Liver (tissue), 9 donors: Measurements from ENCODE around the gene NLGN1. TPM values are rescaled to one million over a fixed set of nuclear protein-coding genes. Genes with fewer than 3 reads are reported as not detected.

Experiments used
- DNase-seq: peaks from one replicate; pipeline ENCODE4 v3.0.0-alpha.2; 2017; ENCODE audit warnings: low spot score
- H3K27ac ChIP-seq, 2 donors: one replicate each; pipeline ENCODE4 v1.7.0; 2013; ENCODE audit warnings: inconsistent platforms in 2 of 2, low read length in 2 of 2, control low read depth in 1 of 2, low read depth in 1 of 2, mild to moderate bottlenecking in 1 of 2
- H3K27me3 ChIP-seq, 4 donors: one replicate each; pipeline versions ENCODE4 v1.6.1 to v1.7.0; 2013; ENCODE audit warnings: low read length in 3 of 4, inconsistent platforms in 1 of 4, mild to moderate bottlenecking in 1 of 4, moderate library complexity in 1 of 4; ENCODE audit not compliant: control insufficient read depth in 4 of 4, insufficient read depth in 4 of 4
- H3K36me3 ChIP-seq, 4 donors: one replicate each; pipeline versions ENCODE4 v1.6.1 to v1.7.0; 2013; ENCODE audit warnings: low read length in 3 of 4, mild to moderate bottlenecking in 3 of 4, low read depth in 1 of 4, moderate library complexity in 1 of 4; ENCODE audit not compliant: control insufficient read depth in 4 of 4, insufficient read depth in 3 of 4
- H3K4me1 ChIP-seq, 4 donors: one replicate each; pipeline versions ENCODE4 v1.6.1 to v1.7.0; 2013; ENCODE audit warnings: low read length in 3 of 4, mild to moderate bottlenecking in 3 of 4, moderate library complexity in 1 of 4; ENCODE audit not compliant: control insufficient read depth in 4 of 4, insufficient read depth in 4 of 4
- H3K4me3 ChIP-seq, 3 donors: one replicate each; pipeline versions ENCODE4 v1.6.1 to v1.7.0; 2013; ENCODE audit warnings: low read length in 3 of 3, control low read depth in 1 of 3, low read depth in 1 of 3, mild to moderate bottlenecking in 1 of 3
- H3K9ac ChIP-seq, 2 donors: one replicate each; pipeline ENCODE4 v1.7.0; 2013; ENCODE audit warnings: low read length in 2 of 2, mild to moderate bottlenecking in 2 of 2, moderate library complexity in 2 of 2, control low read depth in 1 of 2, low read depth in 1 of 2
- H3K9me3 ChIP-seq, 4 donors: one replicate each; pipeline versions ENCODE4 v1.6.1 to v1.7.0; 2013; ENCODE audit warnings: low read length in 3 of 4; ENCODE audit not compliant: control insufficient read depth in 4 of 4
- ATF3 ChIP-seq: IDR thresholded peaks from 2 replicates; pipeline ENCODE4 v1.6.1; 2016; ENCODE audit warnings: antibody characterized with exemption
- FOXA2 ChIP-seq: IDR thresholded peaks from 2 replicates; pipeline ENCODE4 v1.6.1; 2016; ENCODE audit warnings: antibody characterized with exemption
- GABPA ChIP-seq, 2 donors: IDR thresholded peaks in 1 of 2; conservative IDR thresholded peaks in 1 of 2; 2 replicates each; pipeline ENCODE4 v1.6.1; 2016; ENCODE audit warnings: antibody characterized with exemption in 2 of 2, mild to moderate bottlenecking in 1 of 2, moderate library complexity in 1 of 2
- HNF4A ChIP-seq, 2 donors: conservative IDR thresholded peaks; 2 replicates each; pipeline ENCODE4 v1.6.1; 2016; ENCODE audit warnings: antibody characterized with exemption in 2 of 2, mild to moderate bottlenecking in 2 of 2
- HNF4G ChIP-seq: IDR thresholded peaks from 2 replicates; pipeline ENCODE4 v1.6.1; 2016; ENCODE audit warnings: antibody characterized with exemption
- JUND ChIP-seq, 2 donors: IDR thresholded peaks; 2 replicates each; pipeline ENCODE4 v1.6.1; 2016; ENCODE audit warnings: antibody characterized with exemption in 2 of 2
- MAX ChIP-seq: IDR thresholded peaks from 2 replicates; pipeline ENCODE4 v1.6.1; 2016; ENCODE audit warnings: antibody characterized with exemption
- NR2F2 ChIP-seq: IDR thresholded peaks from 2 replicates; pipeline ENCODE4 v1.6.1; 2016; ENCODE audit warnings: antibody characterized with exemption
- RAD21 ChIP-seq, 2 donors: IDR thresholded peaks; 2 replicates each; pipeline ENCODE4 v1.6.1; 2016; ENCODE audit warnings: antibody characterized with exemption in 2 of 2, mild to moderate bottlenecking in 2 of 2
- RXRA ChIP-seq, 2 donors: IDR thresholded peaks; 2 replicates each; pipeline ENCODE4 v1.6.1; 2017 to 2018; ENCODE audit warnings: antibody characterized with exemption in 2 of 2, mild to moderate bottlenecking in 1 of 2
- SP1 ChIP-seq: IDR thresholded peaks from 2 replicates; pipeline ENCODE4 v1.6.1; 2018; ENCODE audit warnings: antibody characterized with exemption, mild to moderate bottlenecking
- TAF1 ChIP-seq: conservative IDR thresholded peaks from 2 replicates; pipeline ENCODE4 v1.6.1; 2016; ENCODE audit warnings: antibody characterized with exemption, mild to moderate bottlenecking
- YY1 ChIP-seq: IDR thresholded peaks from 2 replicates; pipeline ENCODE4 v1.6.1; 2016; ENCODE audit warnings: antibody characterized with exemption, mild to moderate bottlenecking
- WGBS: extraction: QIAGEN DNeasy Blood & Tissue Kit; methylation state at CpG from one replicate; pipeline ENCODE4 v1.1.7; 2013; 5-methylcytosine and 5-hydroxymethylcytosine counted together
- polyA plus RNA-seq, 2 donors: library from polyadenylated mRNA; stranded (reverse) in 1 of 2; unstranded in 1 of 2; fragments of 200-250 nt in 1 of 2; fragments of >200 nt in 1 of 2; fragmentation: Nextera tagmentation in 1 of 2; extraction: Ambion mirVana in 1 of 2; gene quantifications; one replicate each; pipeline versions ENCODE4 v1.2.1 to v1.2.3, GENCODE V29; 2013 to 2015
- total RNA-seq, 2 donors: library from RNA; depleted of rRNA; stranded (reverse); fragments of >200 nt; gene quantifications; one replicate each; pipeline ENCODE4 v1.2.3, GENCODE V29; 2014
- TF ChIP-seq, protein P1 (sequence below): IDR thresholded peaks from 2 replicates; pipeline ENCODE4 v1.6.1; 2016; ENCODE audit warnings: antibody characterized with exemption, mild to moderate bottlenecking
- TF ChIP-seq, protein P2 (sequence below): IDR thresholded peaks from 2 replicates; pipeline ENCODE4 v1.6.1; 2016; ENCODE audit warnings: antibody characterized with exemption
- donor health status: healthy.
- donor health status: healthy.
- donor health status: healthy.
- donor health status: healthy.
- donor health status: healthy.

NLGN1 gene
- total and polyA plus RNA-seq, 4 donors: 0.02 to 0.67 (median 0.37) TPM; not detected in 1

DNA sequence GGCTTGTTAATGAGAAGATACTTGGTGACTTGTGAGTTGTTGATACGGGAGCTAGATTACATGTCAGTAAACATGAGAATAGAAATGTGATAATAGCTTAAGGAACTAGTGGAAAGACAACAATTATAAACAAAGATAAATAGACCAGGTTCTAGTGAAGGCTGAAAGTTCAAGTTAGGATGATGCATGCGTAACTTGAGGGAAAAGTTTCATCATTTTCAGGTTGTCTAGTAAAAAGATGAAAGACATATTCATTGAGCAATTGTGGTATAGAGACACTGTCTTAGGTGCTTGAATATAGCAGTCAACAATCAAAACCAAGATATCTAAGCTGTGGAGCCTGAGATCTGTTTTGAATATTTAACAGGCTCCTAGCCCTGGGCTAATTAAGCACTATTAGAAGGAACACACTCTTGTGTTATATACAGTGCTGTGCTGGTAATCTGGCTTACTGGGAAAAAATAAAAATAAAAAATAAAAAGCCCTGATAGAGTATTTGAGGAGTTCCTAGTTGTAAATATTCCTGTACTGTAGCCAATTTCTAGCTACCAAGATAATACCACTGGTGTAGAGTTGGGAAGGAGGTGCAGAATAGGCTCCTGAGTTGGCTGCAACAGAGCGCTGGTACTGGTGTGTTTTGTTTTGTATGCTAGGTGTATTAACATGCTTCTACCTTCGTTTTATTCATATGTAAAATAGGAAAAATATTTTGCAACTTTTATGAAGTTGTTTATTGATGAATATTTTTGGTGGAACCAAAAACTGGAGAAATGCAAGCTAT, 68.5 kb downstream of the NLGN1 start:
- TF ChIP-seq ATF3: no peak
- TF ChIP-seq YY1: no peak
- TF ChIP-seq RAD21 (IDR thresholded peaks at IDR 0.05): no peak
- TF ChIP-seq, protein P1, sequence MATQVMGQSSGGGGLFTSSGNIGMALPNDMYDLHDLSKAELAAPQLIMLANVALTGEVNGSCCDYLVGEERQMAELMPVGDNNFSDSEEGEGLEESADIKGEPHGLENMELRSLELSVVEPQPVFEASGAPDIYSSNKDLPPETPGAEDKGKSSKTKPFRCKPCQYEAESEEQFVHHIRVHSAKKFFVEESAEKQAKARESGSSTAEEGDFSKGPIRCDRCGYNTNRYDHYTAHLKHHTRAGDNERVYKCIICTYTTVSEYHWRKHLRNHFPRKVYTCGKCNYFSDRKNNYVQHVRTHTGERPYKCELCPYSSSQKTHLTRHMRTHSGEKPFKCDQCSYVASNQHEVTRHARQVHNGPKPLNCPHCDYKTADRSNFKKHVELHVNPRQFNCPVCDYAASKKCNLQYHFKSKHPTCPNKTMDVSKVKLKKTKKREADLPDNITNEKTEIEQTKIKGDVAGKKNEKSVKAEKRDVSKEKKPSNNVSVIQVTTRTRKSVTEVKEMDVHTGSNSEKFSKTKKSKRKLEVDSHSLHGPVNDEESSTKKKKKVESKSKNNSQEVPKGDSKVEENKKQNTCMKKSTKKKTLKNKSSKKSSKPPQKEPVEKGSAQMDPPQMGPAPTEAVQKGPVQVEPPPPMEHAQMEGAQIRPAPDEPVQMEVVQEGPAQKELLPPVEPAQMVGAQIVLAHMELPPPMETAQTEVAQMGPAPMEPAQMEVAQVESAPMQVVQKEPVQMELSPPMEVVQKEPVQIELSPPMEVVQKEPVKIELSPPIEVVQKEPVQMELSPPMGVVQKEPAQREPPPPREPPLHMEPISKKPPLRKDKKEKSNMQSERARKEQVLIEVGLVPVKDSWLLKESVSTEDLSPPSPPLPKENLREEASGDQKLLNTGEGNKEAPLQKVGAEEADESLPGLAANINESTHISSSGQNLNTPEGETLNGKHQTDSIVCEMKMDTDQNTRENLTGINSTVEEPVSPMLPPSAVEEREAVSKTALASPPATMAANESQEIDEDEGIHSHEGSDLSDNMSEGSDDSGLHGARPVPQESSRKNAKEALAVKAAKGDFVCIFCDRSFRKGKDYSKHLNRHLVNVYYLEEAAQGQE: no peak
- no peak for TF ChIP-seq HNF4G
- no peak for TF ChIP-seq JUND (IDR thresholded peaks at IDR 0.05)
- WGBS: 58% methylated on average over 4 of the region's 4 CpGs
- no peaks in the 10 kb centered on the region for H3K9me3 ChIP-seq
- H3K36me3 ChIP-seq: no peaks in the 10 kb centered on the region
- no peak overlapping the region for H3K4me3 ChIP-seq
- DNase-seq: no peak
- no peak overlapping the region for H3K27ac ChIP-seq
- H3K27me3 ChIP-seq: no peaks in the 10 kb centered on the region
- no peaks in the 10 kb centered on the region for H3K4me1 ChIP-seq
- no peak overlapping the region for H3K9ac ChIP-seq

GRCh38 chr3:173467501-173467900, 70.0 kb downstream of the NLGN1 start:
- H3K36me3 ChIP-seq: no peaks in the 10 kb centered on the region
- H3K4me3 ChIP-seq: no peak overlapping the region
- no peaks in the 10 kb centered on the region for H3K27me3 ChIP-seq
- no peaks in the 10 kb centered on the region for H3K4me1 ChIP-seq
- H3K9ac ChIP-seq: no peak overlapping the region
- no peaks in the 10 kb centered on the region for H3K9me3 ChIP-seq
- DNase-seq: no peak
- TF ChIP-seq HNF4G (no peak), ATF3 (no peak), HNF4A (conservative IDR thresholded peaks at IDR 0.05) (no peak), TAF1 (no peak), NR2F2 (no peak), FOXA2 (no peak), RAD21 (IDR thresholded peaks at IDR 0.05) (no peak), RXRA (IDR thresholded peaks at IDR 0.05) (no peak), GABPA (IDR thresholded peaks at IDR 0.05 in 1 of 2, conservative IDR thresholded peaks at IDR 0.05 in 1 of 2) (no peak), MAX (no peak), SP1 (no peak)
- TF ChIP-seq, protein P2, sequence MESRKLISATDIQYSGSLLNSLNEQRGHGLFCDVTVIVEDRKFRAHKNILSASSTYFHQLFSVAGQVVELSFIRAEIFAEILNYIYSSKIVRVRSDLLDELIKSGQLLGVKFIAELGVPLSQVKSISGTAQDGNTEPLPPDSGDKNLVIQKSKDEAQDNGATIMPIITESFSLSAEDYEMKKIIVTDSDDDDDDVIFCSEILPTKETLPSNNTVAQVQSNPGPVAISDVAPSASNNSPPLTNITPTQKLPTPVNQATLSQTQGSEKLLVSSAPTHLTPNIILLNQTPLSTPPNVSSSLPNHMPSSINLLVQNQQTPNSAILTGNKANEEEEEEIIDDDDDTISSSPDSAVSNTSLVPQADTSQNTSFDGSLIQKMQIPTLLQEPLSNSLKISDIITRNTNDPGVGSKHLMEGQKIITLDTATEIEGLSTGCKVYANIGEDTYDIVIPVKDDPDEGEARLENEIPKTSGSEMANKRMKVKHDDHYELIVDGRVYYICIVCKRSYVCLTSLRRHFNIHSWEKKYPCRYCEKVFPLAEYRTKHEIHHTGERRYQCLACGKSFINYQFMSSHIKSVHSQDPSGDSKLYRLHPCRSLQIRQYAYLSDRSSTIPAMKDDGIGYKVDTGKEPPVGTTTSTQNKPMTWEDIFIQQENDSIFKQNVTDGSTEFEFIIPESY: no peak
- H3K27ac ChIP-seq: no peak overlapping the region
